HL-60 (cell line): ENCODE measurements around the gene ATP6V1D.

Experiments used
- CTCF ChIP-seq: IDR thresholded peaks from one replicate; pipeline ENCODE4 v1.5.1; 2011; ENCODE audit warnings: low read length, control low read depth, inconsistent platforms; ENCODE audit not compliant: insufficient read depth
- SPI1 ChIP-seq: IDR thresholded peaks from 2 replicates; pipeline ENCODE4 v1.6.1; 2012; ENCODE audit warnings: low read depth, mild to moderate bottlenecking, borderline replicate concordance

GRCh38 chr14:67335781-67336180, 23.8 kb downstream of the ATP6V1D start:
- TF ChIP-seq CTCF (no peak), SPI1 (no peak)
